ENCODE measurements around the gene NXNL1.

NXNL1 gene

GRCh38 chr19:17496337-17496997 lies 35.7 kb upstream of the NXNL1 start:
- peaks cover 7% of the 10 kb centered on the region for H3K36me3 ChIP-seq (ENCODE audit: control insufficient read depth, insufficient read depth, low read length)

GRCh38 chr19:17495639-17496296 lies 35.0 kb upstream of the NXNL1 start:
- no peak overlapping the region for H3K9ac ChIP-seq (ENCODE audit: low read length)
- peaks cover 4% of the 10 kb centered on the region for H3K36me3 ChIP-seq (ENCODE audit: control insufficient read depth, insufficient read depth, low read length)
- no peaks in the 10 kb centered on the region for H3K27me3 ChIP-seq (ENCODE audit: control insufficient read depth, insufficient read depth, low read length)
- no peaks in the 10 kb centered on the region for H3K9me3 ChIP-seq (ENCODE audit: control insufficient read depth, low read length)
- H3K4me3 ChIP-seq (ENCODE audit: low read length), result no peak overlapping the region
- H3K4me1 ChIP-seq (ENCODE audit: control insufficient read depth, insufficient read depth, low read length), result no peaks in the 10 kb centered on the region

More at GRCh38 chr19:17496337-17496997, 35.7 kb upstream of the NXNL1 start:
- no peaks in the 10 kb centered on the region for H3K9me3 ChIP-seq (ENCODE audit: control insufficient read depth, low read length)
- H3K4me3 ChIP-seq (ENCODE audit: low read length), result no peak overlapping the region
- H3K9ac ChIP-seq (ENCODE audit: low read length), result no peak overlapping the region
- H3K27me3 ChIP-seq (ENCODE audit: control insufficient read depth, insufficient read depth, low read length), result no peaks in the 10 kb centered on the region
- no peaks in the 10 kb centered on the region for H3K4me1 ChIP-seq (ENCODE audit: control insufficient read depth, insufficient read depth, low read length)

- no peaks in the 10 kb centered on the region for H3K36me3 ChIP-seq (ENCODE audit: control insufficient read depth, insufficient read depth, low read length)
- H3K9me3 ChIP-seq (ENCODE audit: control insufficient read depth, low read length), result no peaks in the 10 kb centered on the region
Observed at GRCh38 chr19:17491287-17491686, 30.6 kb upstream of the NXNL1 start.

GRCh38 chr19:17490411-17490810 lies 29.7 kb upstream of the NXNL1 start:
- Histone ChIP-seq H3K9ac (ENCODE audit: low read length) (no peak overlapping the region), H3K36me3 (ENCODE audit: control insufficient read depth, insufficient read depth, low read length) (no peaks in the 10 kb centered on the region), H3K4me3 (ENCODE audit: low read length) (no peak overlapping the region), H3K27me3 (ENCODE audit: control insufficient read depth, insufficient read depth, low read length) (no peaks in the 10 kb centered on the region), H3K9me3 (ENCODE audit: control insufficient read depth, low read length) (no peaks in the 10 kb centered on the region), H3K4me1 (ENCODE audit: control insufficient read depth, insufficient read depth, low read length) (peaks cover 21% of the 10 kb centered on the region)

More at GRCh38 chr19:17491287-17491686, 30.6 kb upstream of the NXNL1 start:
- Histone ChIP-seq H3K4me1 (ENCODE audit: control insufficient read depth, insufficient read depth, low read length) (peaks cover 21% of the 10 kb centered on the region), H3K27me3 (ENCODE audit: control insufficient read depth, insufficient read depth, low read length) (no peaks in the 10 kb centered on the region), H3K9ac (ENCODE audit: low read length) (no peak overlapping the region), H3K4me3 (ENCODE audit: low read length) (no peak overlapping the region)

GRCh38 chr19:17489392-17490030 lies 28.8 kb upstream of the NXNL1 start:
- no peak overlapping the region for H3K4me3 ChIP-seq (ENCODE audit: low read length)

GRCh38 chr19:17488593-17489391 lies 28.1 kb upstream of the NXNL1 start:
- Histone ChIP-seq H3K4me1 (ENCODE audit: control insufficient read depth, insufficient read depth, low read length) (peaks cover 26% of the 10 kb centered on the region), H3K27me3 (ENCODE audit: control insufficient read depth, insufficient read depth, low read length) (no peaks in the 10 kb centered on the region), H3K4me3 (ENCODE audit: low read length) (no peak overlapping the region), H3K36me3 (ENCODE audit: control insufficient read depth, insufficient read depth, low read length) (no peaks in the 10 kb centered on the region), H3K9me3 (ENCODE audit: control insufficient read depth, low read length) (no peaks in the 10 kb centered on the region), H3K9ac (ENCODE audit: low read length) (peak overlapping the region; percentile 46)

More at GRCh38 chr19:17489392-17490030, 28.8 kb upstream of the NXNL1 start:
- Histone ChIP-seq H3K4me1 (ENCODE audit: control insufficient read depth, insufficient read depth, low read length) (peaks cover 26% of the 10 kb centered on the region), H3K9ac (ENCODE audit: low read length) (no peak overlapping the region), H3K27me3 (ENCODE audit: control insufficient read depth, insufficient read depth, low read length) (no peaks in the 10 kb centered on the region), H3K36me3 (ENCODE audit: control insufficient read depth, insufficient read depth, low read length) (no peaks in the 10 kb centered on the region), H3K9me3 (ENCODE audit: control insufficient read depth, low read length) (no peaks in the 10 kb centered on the region)

- Histone ChIP-seq H3K9ac (ENCODE audit: low read length) (no peak overlapping the region), H3K27me3 (ENCODE audit: control insufficient read depth, insufficient read depth, low read length) (no peaks in the 10 kb centered on the region), H3K4me3 (ENCODE audit: low read length) (no peak overlapping the region), H3K36me3 (ENCODE audit: control insufficient read depth, insufficient read depth, low read length) (no peaks in the 10 kb centered on the region), H3K9me3 (ENCODE audit: control insufficient read depth, low read length) (no peaks in the 10 kb centered on the region), H3K4me1 (ENCODE audit: control insufficient read depth, insufficient read depth, low read length) (peaks cover 26% of the 10 kb centered on the region)
Observed at GRCh38 chr19:17487284-17488121, 26.8 kb upstream of the NXNL1 start.

GRCh38 chr19:17486545-17487240 lies 26.0 kb upstream of the NXNL1 start:
- Histone ChIP-seq H3K27me3 (ENCODE audit: control insufficient read depth, insufficient read depth, low read length) (no peaks in the 10 kb centered on the region), H3K36me3 (ENCODE audit: control insufficient read depth, insufficient read depth, low read length) (no peaks in the 10 kb centered on the region), H3K4me1 (ENCODE audit: control insufficient read depth, insufficient read depth, low read length) (peaks cover 26% of the 10 kb centered on the region), H3K9ac (ENCODE audit: low read length) (no peak overlapping the region), H3K9me3 (ENCODE audit: control insufficient read depth, low read length) (no peaks in the 10 kb centered on the region), H3K4me3 (ENCODE audit: low read length) (no peak overlapping the region)

- Histone ChIP-seq H3K27me3 (ENCODE audit: control insufficient read depth, insufficient read depth, low read length) (no peaks in the 10 kb centered on the region), H3K36me3 (ENCODE audit: control insufficient read depth, insufficient read depth, low read length) (no peaks in the 10 kb centered on the region), H3K4me3 (ENCODE audit: low read length) (no peak overlapping the region), H3K4me1 (ENCODE audit: control insufficient read depth, insufficient read depth, low read length) (peaks cover 26% of the 10 kb centered on the region), H3K9ac (ENCODE audit: low read length) (no peak overlapping the region), H3K9me3 (ENCODE audit: control insufficient read depth, low read length) (no peaks in the 10 kb centered on the region)
Observed at GRCh38 chr19:17484520-17485185, 23.9 kb upstream of the NXNL1 start.

GRCh38 chr19:17483605-17484002 lies 22.9 kb upstream of the NXNL1 start:
- Histone ChIP-seq H3K4me3 (ENCODE audit: low read length) (no peak overlapping the region), H3K9me3 (ENCODE audit: control insufficient read depth, low read length) (no peaks in the 10 kb centered on the region), H3K4me1 (ENCODE audit: control insufficient read depth, insufficient read depth, low read length) (peaks cover 17% of the 10 kb centered on the region), H3K27me3 (ENCODE audit: control insufficient read depth, insufficient read depth, low read length) (no peaks in the 10 kb centered on the region), H3K36me3 (ENCODE audit: control insufficient read depth, insufficient read depth, low read length) (no peaks in the 10 kb centered on the region), H3K9ac (ENCODE audit: low read length) (no peak overlapping the region)
